Upper lobe of left lung (tissue), 6 donors: ENCODE measurements around the gene PTPRN. TPM values are rescaled to one million over a fixed set of nuclear protein-coding genes. Genes with fewer than 3 reads are reported as not detected.

Experiments
- ATAC-seq, 2 donors: fragments of 200-7000 bp; cut with Tn5 transposase; one replicate each; pipeline ENCODE4 v1.9.1; 2022; ENCODE audit warnings: mild to moderate bottlenecking in 2 of 2, moderate library complexity in 2 of 2; ENCODE audit not compliant: low FRiP score in 2 of 2
- DNase-seq, 2 donors: peaks; one replicate each; pipeline ENCODE4 v3.0.0-alpha.2; 2019 to 2020
- H3K27ac ChIP-seq, 4 donors: fragments of 200-600 bp; sonication (generic); one replicate each; pipeline ENCODE4 v1.5.1; 2016 to 2019
- H3K27me3 ChIP-seq, 4 donors: fragments of 200-600 bp; sonication (generic); one replicate each; pipeline ENCODE4 v1.5.1; 2017 to 2019
- H3K36me3 ChIP-seq, 4 donors: fragments of 200-600 bp; sonication (generic); one replicate each; pipeline ENCODE4 v1.5.1; 2016 to 2019
- H3K4me1 ChIP-seq, 4 donors: fragments of 200-600 bp; sonication (generic); one replicate each; pipeline ENCODE4 v1.5.1; 2018 to 2019
- H3K4me3 ChIP-seq, 4 donors: fragments of 200-600 bp; sonication (generic); one replicate each; pipeline ENCODE4 v1.5.1; 2017 to 2019; ENCODE audit warnings: mild to moderate bottlenecking in 2 of 4, moderate library complexity in 1 of 4
- H3K9me3 ChIP-seq, 4 donors: fragments of 200-600 bp; sonication (generic); one replicate each; pipeline ENCODE4 v1.5.1; 2018 to 2019
- EP300 ChIP-seq, 4 donors: sonication (generic); formaldehyde crosslinking; IDR thresholded peaks; one replicate each; pipeline ENCODE4 v1.5.1; 2017; ENCODE audit warnings: antibody characterized with exemption in 4 of 4, control low read depth in 2 of 4
- POLR2A ChIP-seq, 4 donors: fragments of 450-650 bp; IDR thresholded peaks; one replicate each; pipeline ENCODE4 v1.5.1; 2016 to 2017; ENCODE audit warnings: antibody characterized with exemption in 4 of 4, mild to moderate bottlenecking in 2 of 4
- POLR2AphosphoS5 ChIP-seq, 2 donors: sonication (generic); formaldehyde crosslinking; IDR thresholded peaks; one replicate each; pipeline ENCODE4 v1.5.1; 2017; ENCODE audit warnings: antibody characterized with exemption in 2 of 2
- WGBS, 2 donors: methylation state at CpG; one replicate each; pipeline ENCODE4 v1.1.5; 2017 to 2018; 5-methylcytosine and 5-hydroxymethylcytosine counted together
- total RNA-seq, 6 donors: library from RNA; depleted of rRNA in 4 of 6; stranded (reverse); fragments of >200 nt in 4 of 6; gene quantifications; one replicate each; pipeline versions ENCODE4 v1.1.0 to v1.2.1, GENCODE V29; 2016 to 2021
- TF ChIP-seq, protein P1 (sequence below), 6 experiments: fragments of 450-650 bp in 4 of 6; fragments of 200-600 bp in 2 of 6; sonication (generic) in 2 of 6; IDR thresholded peaks; one replicate each; pipeline ENCODE4 v1.5.1; 2016 to 2019; ENCODE audit warnings: antibody characterized with exemption in 6 of 6
- donor health status: DM: no; HTN: no; CAD: no; lungs with moderate emphysema.
- donor health status: DM: no; HTN: yes; CAD: no; lungs with severe emphysema.

The PTPRN gene
- total RNA-seq, 6 donors from 2014 or later: 0.20 to 4.4 (median 0.68) TPM; not detected in 2

DNA sequence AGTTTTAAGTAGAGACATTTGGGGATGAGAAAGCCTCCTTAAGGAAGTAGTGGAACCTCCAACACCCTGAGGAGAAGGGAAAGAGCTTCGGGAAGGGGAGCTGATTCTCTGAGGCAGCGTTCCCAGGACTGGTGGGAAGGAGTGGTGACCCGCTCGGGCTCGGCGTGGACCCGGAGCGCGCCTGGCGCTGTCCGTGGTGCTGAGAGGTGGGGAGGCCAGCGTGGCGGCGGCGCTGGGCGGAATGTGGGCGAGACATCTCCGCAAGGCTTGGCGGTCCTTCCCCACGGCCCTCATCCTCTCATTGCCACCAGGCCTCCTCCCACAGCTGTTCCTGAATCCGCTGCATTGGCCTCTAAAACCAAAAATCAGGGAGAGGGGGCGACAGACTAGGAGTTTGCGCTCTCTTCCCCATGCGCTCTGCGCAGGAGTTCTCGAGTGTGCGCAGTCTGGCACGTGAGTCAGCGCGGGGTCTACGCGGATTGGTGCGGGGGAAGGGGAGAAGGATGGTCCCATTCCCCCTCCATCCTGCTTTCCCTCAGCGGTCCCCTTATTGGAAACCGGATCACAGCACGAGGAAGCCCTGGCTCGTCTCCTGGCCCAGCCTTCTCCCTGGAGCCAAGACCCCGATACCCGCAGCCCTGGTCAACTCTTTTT, 22.5 kb upstream of the PTPRN start:
- ATAC-seq (peak; percentile 63 to 74), DNase-seq (peak in 1 of 2 donors; percentile 89)
- Histone ChIP-seq H3K27me3 (peaks cover 0 to 13% (median 5%) of the 10 kb centered on the region in 4 donors), H3K9me3 (peaks cover 0 to 10% (median 0%) of the 10 kb centered on the region in 4 donors), H3K4me1 (no peaks in the 10 kb centered on the region), H3K36me3 (no peaks in the 10 kb centered on the region), H3K4me3 (no peak overlapping the region), H3K27ac (no peak overlapping the region)
- WGBS, 2 donors: 13 to 21% methylated on average over 33 to 39 of the region's 39 CpGs
- TF ChIP-seq POLR2AphosphoS5 (IDR thresholded peaks at IDR 0.05) (no peak), EP300 (IDR thresholded peaks at IDR 0.05) (no peak), POLR2A (IDR thresholded peaks at IDR 0.05) (no peak)
- TF ChIP-seq, protein P1, sequence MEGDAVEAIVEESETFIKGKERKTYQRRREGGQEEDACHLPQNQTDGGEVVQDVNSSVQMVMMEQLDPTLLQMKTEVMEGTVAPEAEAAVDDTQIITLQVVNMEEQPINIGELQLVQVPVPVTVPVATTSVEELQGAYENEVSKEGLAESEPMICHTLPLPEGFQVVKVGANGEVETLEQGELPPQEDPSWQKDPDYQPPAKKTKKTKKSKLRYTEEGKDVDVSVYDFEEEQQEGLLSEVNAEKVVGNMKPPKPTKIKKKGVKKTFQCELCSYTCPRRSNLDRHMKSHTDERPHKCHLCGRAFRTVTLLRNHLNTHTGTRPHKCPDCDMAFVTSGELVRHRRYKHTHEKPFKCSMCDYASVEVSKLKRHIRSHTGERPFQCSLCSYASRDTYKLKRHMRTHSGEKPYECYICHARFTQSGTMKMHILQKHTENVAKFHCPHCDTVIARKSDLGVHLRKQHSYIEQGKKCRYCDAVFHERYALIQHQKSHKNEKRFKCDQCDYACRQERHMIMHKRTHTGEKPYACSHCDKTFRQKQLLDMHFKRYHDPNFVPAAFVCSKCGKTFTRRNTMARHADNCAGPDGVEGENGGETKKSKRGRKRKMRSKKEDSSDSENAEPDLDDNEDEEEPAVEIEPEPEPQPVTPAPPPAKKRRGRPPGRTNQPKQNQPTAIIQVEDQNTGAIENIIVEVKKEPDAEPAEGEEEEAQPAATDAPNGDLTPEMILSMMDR (IDR thresholded peaks at IDR 0.05): no peak

DNA sequence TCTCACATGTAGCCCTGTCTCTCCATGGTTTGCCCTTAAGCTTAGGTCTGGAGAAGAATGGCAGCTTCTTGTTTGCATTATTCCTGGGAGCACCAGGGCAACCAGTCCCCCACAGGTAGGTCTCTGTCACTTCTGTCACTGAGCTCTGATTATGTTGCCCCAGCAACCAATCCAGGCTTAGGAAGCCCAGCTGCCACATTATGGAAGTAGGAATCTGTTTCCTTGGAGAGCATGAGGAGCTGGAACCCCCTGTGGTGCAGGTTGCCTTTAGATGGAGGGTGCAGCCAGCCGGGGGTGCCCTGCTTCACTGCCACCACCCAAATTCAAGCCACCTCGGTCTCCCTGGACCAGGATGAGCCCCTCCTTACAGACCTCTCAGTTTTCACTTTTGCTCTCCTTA, 18.5 kb upstream of the PTPRN start:
- TF ChIP-seq POLR2A (IDR thresholded peaks at IDR 0.05): no peak
- no peak for TF ChIP-seq POLR2AphosphoS5 (IDR thresholded peaks at IDR 0.05)
- TF ChIP-seq, protein P1 (IDR thresholded peaks at IDR 0.05): no peak
- no peaks in the 10 kb centered on the region for H3K4me1 ChIP-seq
- no peak overlapping the region for H3K4me3 ChIP-seq
- H3K27me3 ChIP-seq: peaks cover 0 to 13% (median 5%) of the 10 kb centered on the region in 4 donors
- H3K36me3 ChIP-seq: no peaks in the 10 kb centered on the region
- no peak overlapping the region for H3K27ac ChIP-seq
- WGBS, 2 donors: 42 to 48% methylated on average over 2 of the region's 2 CpGs
- H3K9me3 ChIP-seq: no peaks in the 10 kb centered on the region
- ATAC-seq: no peak
- DNase-seq: no peak

DNA sequence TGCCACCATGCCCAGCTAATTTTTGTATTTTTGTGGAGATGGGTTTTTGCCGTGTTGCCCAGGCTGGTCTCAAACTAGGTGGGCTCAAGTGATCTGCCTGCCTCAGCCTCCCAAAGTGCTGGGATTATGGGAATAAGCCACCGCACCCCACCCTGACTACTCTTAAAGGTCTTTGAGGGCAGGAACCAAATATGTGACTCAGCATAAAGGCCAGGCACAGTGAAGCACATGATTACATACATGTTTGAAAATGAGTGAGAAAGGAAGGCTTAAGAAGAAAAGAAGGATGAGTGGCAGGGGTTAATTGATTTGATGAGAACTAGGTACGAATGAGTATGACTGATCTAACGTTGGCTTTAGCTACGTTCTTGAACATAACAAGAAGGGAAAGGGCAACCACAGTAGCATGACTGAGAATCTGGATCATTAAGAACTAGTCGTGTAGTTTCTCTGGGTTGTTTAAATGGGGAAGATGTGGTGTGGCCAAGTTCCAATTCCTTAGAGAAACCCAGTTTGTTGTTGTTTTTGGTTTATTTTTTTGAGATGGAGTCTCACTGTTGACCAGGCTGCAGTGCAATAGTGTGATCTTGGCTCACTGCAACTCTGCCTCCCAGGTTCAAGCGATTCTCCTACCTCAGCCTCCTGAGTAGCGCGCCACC, 16.6 kb upstream of the PTPRN start:
- 61 to 67% methylated on average over 9 of the region's 9 CpGs for WGBS, 2 donors
- Histone ChIP-seq H3K4me3 (no peak overlapping the region), H3K27ac (no peak overlapping the region), H3K4me1 (no peaks in the 10 kb centered on the region), H3K27me3 (no peaks in the 10 kb centered on the region), H3K36me3 (no peaks in the 10 kb centered on the region), H3K9me3 (no peaks in the 10 kb centered on the region)
- DNase-seq: no peak
- ATAC-seq: no peak
- TF ChIP-seq, protein P1 (IDR thresholded peaks at IDR 0.05): no peak

DNA sequence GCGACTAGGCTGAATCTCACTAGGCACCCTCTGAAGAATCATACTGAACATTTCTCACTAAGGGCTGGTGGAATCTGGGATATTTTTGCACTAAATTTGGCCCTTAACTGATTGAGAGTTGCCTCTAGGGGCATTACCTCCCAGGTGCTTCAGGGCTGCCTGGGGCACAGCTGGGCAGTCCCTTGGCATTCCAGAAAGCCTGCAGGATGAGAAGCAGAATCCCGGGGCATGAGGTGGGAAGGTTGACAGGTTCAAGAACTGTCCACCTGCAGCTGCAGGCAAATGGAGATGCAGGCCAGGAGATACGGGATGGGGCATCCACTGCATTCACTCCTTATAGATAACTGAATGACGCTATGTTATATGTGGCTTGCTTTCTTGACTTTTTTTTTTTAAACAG, 15.9 kb upstream of the PTPRN start:
- DNase-seq (no peak), ATAC-seq (no peak)
- Histone ChIP-seq H3K27me3 (no peaks in the 10 kb centered on the region), H3K4me3 (no peak overlapping the region), H3K36me3 (no peaks in the 10 kb centered on the region), H3K9me3 (no peaks in the 10 kb centered on the region), H3K27ac (no peak overlapping the region), H3K4me1 (no peaks in the 10 kb centered on the region)
- WGBS, 2 donors: 77 to 85% methylated on average over 4 of the region's 4 CpGs
- no peak for TF ChIP-seq POLR2AphosphoS5 (IDR thresholded peaks at IDR 0.05)
- TF ChIP-seq POLR2A (IDR thresholded peaks at IDR 0.05): no peak
- TF ChIP-seq, protein P1 (IDR thresholded peaks at IDR 0.05): no peak
- no peak for TF ChIP-seq EP300 (IDR thresholded peaks at IDR 0.05)

DNA sequence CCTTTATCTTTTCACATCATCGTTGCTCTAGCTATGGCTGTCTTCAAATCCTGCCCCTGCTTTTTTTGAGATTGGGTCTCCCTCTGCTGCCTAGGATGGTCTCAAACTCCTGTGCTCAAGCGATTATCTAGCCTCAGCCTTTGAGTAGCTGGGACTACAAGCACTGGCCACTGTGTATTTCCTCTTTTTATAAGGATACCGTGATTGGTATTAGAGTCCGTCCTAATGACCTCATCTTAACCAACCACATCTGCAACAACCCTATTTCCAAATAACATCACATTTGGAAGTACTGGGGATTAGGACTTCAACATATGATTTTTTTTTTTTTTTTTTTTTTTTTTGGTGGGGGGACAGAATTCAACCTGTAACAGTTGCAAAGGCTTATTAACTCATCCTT, 14.2 kb upstream of the PTPRN start:
- Histone ChIP-seq H3K4me3 (no peak overlapping the region), H3K27ac (no peak overlapping the region), H3K36me3 (no peaks in the 10 kb centered on the region), H3K27me3 (no peaks in the 10 kb centered on the region), H3K4me1 (no peaks in the 10 kb centered on the region), H3K9me3 (no peaks in the 10 kb centered on the region)
- WGBS, 2 donors: 64 to 72% methylated on average over 4 of the region's 4 CpGs
- DNase-seq (no peak), ATAC-seq (no peak)
- TF ChIP-seq POLR2AphosphoS5 (IDR thresholded peaks at IDR 0.05) (no peak), POLR2A (IDR thresholded peaks at IDR 0.05) (no peak), EP300 (IDR thresholded peaks at IDR 0.05) (no peak)
- TF ChIP-seq, protein P1 (IDR thresholded peaks at IDR 0.05): no peak
